GM18499 (cell line): Measurements from ENCODE around the gene WFDC6.

Experiments
- ATAC-seq: cut with Tn5 transposase; IDR thresholded peaks from one replicate; pipeline ENCODE4 v1.9.1; 2021; ENCODE audit warnings: moderate number of reproducible peaks; ENCODE audit not compliant: insufficient read depth, unreplicated experiment

WFDC6 gene

GRCh38 chr20:45523821-45524220 lies 15.5 kb downstream of the WFDC6 start:
- no peak for ATAC-seq

- no peak for ATAC-seq
Measured at GRCh38 chr20:45518282-45518681, 21.0 kb downstream of the WFDC6 start.

- ATAC-seq, result no peak
Measured at GRCh38 chr20:45515147-45515913, 24.0 kb downstream of the WFDC6 start, which contains the start of gene SPINT3. Gene SPINT3 (minus strand): TSS chr20:45515622. CDS start chr20:45515608, 14 bp downstream.

- ATAC-seq, result no peak
Measured at GRCh38 chr20:45510242-45510862, 28.9 kb downstream of the WFDC6 start.

- no peak for ATAC-seq
Measured at GRCh38 chr20:45509091-45509490, 30.2 kb downstream of the WFDC6 start.

GRCh38 chr20:45508068-45508886 lies 31.0 kb downstream of the WFDC6 start:
- no peak for ATAC-seq

- ATAC-seq, result no peak
Measured at GRCh38 chr20:45507011-45507820, 32.1 kb downstream of the WFDC6 start.

GRCh38 chr20:45506398-45506797 lies 32.9 kb downstream of the WFDC6 start:
- no peak for ATAC-seq

GRCh38 chr20:45503403-45503802 lies 35.9 kb downstream of the WFDC6 start:
- ATAC-seq, result no peak

- no peak for ATAC-seq
Measured at GRCh38 chr20:45502561-45502960, 36.7 kb downstream of the WFDC6 start.

GRCh38 chr20:45501600-45501999 lies 37.7 kb downstream of the WFDC6 start:
- no peak for ATAC-seq

GRCh38 chr20:45500022-45500421 lies 39.3 kb downstream of the WFDC6 start:
- ATAC-seq, result no peak

GRCh38 chr20:45497971-45498494 lies 41.2 kb downstream of the WFDC6 start:
- no peak for ATAC-seq

GRCh38 chr20:45496166-45496565 lies 43.1 kb downstream of the WFDC6 start:
- ATAC-seq, result no peak

GRCh38 chr20:45495501-45495941 lies 43.8 kb downstream of the WFDC6 start:
- no peak for ATAC-seq

- no peak for ATAC-seq
Measured at GRCh38 chr20:45489083-45489531, 50.2 kb downstream of the WFDC6 start.

GRCh38 chr20:45487231-45487635 lies 52.0 kb downstream of the WFDC6 start:
- no peak for ATAC-seq

- no peak for ATAC-seq
Measured at GRCh38 chr20:45485388-45485787, 53.9 kb downstream of the WFDC6 start.

- no peak for ATAC-seq
Measured at GRCh38 chr20:45484676-45485075, 54.6 kb downstream of the WFDC6 start.
